ENCODE data around the gene EXD2. TPM values are rescaled to one million over a fixed set of nuclear protein-coding genes. Genes with fewer than 3 reads are reported as not detected.
"Not testable (repeated sequence)": the region's sequence is repeated elsewhere in the genome, so short reads cannot be mapped to it uniquely, and the experiment has no call there.

EXD2 gene
- total RNA-seq, 2 donors from 2014 or later, result 7.1 to 13.5 TPM

DNA sequence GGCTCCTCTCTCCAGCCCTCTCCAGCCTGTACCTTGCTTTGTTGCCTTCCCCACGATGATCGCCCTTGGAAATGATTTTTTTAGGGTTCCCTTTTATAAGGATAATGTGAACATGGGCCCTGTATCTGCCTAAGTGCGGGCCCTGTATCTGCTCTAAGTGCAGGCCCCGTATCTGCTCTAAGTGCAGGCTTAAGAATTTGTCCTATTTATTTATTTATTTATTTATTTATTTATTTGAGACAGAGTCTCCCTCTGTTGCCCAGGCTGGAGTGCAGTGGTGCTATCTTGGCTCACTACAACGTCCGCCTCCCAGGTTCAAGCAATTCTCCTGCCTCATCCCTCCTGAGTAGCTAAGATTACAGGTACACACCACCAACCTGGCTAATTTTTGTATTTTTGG lies 91.2 kb downstream of the EXD2 start:
- no peak for DNase-seq (ENCODE audit: low spot score in 2 of 2)
- H3K9me3 Mint-ChIP-seq, result no peaks in the 10 kb centered on the region
- no peaks in the 10 kb centered on the region for H3K36me3 Mint-ChIP-seq
- no peak overlapping the region for H3K27ac Mint-ChIP-seq
- no peak for ATAC-seq

DNA sequence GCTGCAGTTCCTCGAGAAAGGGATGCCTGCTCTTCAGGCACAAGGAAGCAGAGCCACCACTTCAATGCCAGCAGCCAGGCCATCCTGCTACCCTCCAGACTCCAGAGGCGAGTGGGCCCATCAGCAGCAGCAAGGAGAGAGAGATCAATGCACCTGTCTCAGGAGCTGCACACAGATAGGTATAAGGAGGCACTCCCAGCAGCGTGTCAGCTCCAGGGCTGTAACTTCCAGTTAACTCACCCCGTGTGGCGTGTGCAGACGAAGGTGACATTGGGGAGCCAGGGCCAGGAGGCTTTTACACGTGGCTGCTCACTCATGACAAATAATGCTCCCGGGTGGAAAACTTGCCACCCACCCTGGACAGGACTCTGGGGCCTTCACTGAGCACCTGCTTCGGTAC lies 92.9 kb downstream of the EXD2 start:
- H3K36me3 Mint-ChIP-seq, result no peaks in the 10 kb centered on the region
- ATAC-seq, result no peak
- DNase-seq (ENCODE audit: low spot score in 2 of 2), result peak in 1 of 2 donors; percentile 39
- no peak overlapping the region for H3K27ac Mint-ChIP-seq
- no peaks in the 10 kb centered on the region for H3K9me3 Mint-ChIP-seq

DNA sequence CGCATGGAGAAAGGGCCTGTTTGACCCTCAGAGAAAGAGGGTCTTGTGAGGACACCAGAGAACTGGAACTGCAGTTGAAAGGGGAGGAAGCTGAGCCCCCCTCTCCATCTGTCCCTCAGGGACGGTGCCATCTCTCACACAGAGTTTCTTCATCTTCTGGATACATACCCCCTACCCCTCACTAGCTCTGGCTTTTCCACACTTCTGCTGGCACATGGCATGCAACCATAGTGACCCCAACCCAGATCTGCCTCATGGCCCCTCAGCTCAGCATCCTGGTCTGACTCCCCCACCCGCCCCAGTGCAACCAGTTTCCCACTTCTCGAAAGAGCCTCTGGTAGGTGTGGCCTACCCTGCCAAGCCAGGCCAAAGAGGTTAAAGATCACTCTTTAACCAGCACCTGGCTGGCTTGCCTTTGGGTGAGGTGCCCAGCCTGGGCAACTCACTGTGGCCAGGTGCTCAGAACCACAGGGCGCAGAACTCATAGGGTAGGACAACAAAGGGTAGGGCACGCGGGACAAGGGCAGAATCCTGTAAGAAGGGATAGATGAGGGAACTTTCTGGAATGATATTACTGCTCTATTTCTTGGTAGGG lies 94.5 kb downstream of the EXD2 start:
- H3K36me3 Mint-ChIP-seq, result no peaks in the 10 kb centered on the region
- DNase-seq (ENCODE audit: low spot score in 2 of 2) (peak in 1 of 2 donors; percentile 25), ATAC-seq (no peak)
- H3K27ac Mint-ChIP-seq, result peak overlapping the region in 1 of 2 donors; percentile 69
- no peaks in the 10 kb centered on the region for H3K9me3 Mint-ChIP-seq

DNA sequence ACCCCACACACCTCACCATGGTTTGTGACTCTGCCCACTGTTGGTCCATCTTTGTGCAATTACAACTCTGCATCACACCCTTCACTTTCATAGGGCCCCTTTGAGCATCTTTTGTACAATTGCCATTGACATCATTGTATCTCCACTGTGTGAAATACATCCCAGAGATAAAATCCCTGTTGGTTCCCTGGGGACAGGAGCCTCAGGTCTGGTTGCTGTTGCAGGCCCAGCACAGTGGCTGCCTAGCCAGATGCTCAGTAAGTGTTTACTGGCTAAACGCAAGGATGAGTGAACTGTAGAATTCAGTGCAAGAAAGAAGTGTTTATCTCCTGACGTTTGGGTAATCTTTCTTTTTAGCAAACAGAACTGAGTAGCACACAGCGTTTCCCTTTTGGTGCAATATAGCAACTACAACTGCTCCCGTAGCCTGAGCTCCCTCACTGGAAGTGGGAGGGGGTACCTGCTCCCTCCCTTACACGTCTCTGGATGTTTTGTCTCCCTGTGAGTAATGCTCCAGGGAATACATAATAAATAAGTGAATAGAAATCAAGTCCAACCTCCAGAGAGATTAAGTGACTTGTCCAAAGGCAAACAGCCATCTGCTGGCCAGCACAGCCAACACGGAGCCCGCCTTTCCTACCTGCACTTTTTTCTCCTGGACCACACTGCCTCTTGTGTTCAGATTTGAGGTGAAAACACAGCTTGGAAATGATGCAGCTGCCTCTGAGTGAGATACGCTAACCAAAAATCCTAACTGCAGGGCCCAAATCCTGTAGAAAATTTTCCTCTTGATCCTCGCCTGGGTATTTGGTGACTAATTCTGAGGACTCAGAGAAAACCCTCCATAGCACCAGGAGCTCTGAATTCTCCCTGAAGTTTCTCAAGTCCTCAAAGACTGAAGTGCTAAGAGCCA lies 96.1 kb downstream of the EXD2 start:
- H3K9me3 Mint-ChIP-seq, result no peaks in the 10 kb centered on the region
- no peaks in the 10 kb centered on the region for H3K36me3 Mint-ChIP-seq
- ATAC-seq (no peak), DNase-seq (ENCODE audit: low spot score in 2 of 2) (peak in 1 of 2 donors; percentile 4)
- H3K27ac Mint-ChIP-seq, result no peak overlapping the region

DNA sequence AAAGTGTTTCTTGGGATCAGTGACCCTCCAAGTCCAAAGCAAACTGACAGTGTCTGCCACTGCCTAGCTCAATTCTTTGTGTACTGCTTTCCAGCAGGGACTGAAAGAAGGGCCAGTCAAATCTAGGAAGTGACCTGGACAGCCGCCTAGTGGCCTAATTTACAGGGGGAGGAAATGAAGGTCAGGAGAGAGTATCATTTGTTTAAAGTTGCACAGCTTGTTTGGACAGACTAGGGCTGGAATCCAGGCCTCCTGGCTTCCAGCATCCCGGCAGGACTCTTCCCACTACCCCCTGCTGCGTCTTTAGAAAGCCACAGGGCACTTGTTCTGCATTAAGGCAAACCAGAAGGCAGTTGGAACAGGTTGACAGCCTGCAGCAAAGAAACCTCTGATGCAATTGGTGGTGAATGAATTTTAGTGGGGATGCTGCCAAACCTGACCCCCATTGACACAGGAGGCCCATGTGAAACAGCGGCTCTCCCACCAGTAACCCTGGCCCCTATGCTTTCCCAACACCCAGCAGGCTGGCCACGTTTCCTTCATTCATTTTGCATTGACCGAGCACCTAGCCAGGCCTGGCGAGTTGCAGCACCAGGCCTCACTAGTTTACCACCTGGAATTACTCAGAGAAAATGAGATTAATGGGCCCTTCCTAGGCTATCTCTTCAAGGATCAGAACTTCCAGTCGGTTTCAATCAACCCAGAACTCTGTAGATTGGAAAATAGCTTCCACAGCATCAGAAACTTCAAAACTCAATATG lies 96.9 kb downstream of the EXD2 start:
- Mint-ChIP-seq H3K36me3 (no peaks in the 10 kb centered on the region), H3K9me3 (no peaks in the 10 kb centered on the region), H3K27ac (no peak overlapping the region)
- ATAC-seq, result no peak
- DNase-seq (ENCODE audit: low spot score in 2 of 2), result peak in 1 of 2 donors; percentile 9

DNA sequence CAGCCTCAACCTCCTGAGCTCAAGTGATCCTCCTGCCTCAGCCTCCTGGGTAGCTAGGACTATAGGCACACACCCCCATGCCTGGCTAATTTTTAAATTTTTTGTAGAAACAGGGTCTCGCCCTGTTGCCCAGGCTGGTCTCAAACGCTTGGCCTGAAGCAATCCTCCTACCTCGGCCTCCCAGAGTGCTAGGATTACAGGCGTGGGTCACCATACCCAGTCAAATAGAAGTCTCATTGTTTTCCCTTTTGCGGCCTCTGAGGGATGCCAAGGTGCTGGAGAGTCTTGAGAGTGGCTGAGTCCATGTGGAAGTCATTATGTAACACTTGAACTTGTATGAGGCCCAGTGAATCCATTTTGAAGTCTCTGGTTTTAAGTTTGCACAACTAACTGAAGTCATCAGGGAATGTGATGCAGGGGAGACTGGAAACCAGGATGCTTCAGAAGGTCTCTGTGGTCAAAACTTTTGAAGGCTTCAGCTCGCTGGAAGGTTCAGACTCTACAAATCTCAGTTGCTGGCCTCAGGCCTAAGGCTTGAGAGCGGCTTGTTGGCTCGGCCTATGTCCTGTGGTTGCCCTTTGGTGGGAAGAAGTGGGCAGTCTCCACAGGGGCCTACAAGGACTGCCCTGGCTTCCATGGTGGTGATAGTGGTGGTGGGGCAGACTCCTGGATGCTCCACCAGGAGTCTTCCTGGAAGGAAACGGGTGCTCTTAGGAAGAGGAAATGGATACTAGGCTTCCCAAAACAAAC lies 97.8 kb downstream of the EXD2 start:
- no peak for ATAC-seq

DNA sequence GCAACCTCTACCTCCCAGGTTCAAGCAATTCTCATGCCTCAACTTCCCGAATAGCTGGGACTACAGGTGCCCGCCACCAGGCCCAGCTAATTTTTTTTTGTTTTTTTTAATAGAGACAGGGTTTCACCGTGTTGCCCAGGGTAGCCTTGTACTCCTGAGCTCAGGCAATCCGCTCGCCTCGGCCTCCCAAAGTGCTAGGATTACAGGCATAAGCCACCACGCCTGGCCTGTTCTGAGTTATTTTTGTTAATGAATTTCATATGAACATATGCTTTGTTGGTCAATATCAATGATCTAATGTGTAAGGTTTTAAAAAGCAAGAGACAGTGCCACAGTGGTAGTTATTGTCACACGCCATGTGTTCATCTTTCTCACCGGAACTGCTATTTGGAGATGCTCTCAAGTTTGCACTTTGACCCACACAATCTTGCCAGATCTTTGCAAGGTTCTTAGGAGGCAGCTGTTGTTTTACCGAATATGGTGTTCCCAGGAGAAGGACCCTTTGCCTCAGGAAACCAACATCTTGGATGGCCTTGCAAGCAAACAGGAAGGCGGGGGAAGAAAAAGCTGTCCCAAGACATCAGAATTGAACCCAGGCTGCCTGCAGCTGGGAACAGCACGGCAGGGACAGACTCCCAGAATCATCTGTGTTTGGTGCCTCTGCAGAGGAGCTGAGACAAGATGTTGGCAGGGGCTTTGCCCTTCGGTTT lies 98.7 kb downstream of the EXD2 start:
- peak in 1 of 2 donors; percentile 23 for DNase-seq (ENCODE audit: low spot score in 2 of 2)
- ATAC-seq, result no peak
- Mint-ChIP-seq H3K9me3 (no peaks in the 10 kb centered on the region), H3K27ac (no peak overlapping the region), H3K36me3 (no peaks in the 10 kb centered on the region)

More for the DNA sequence above, 97.8 kb downstream of the EXD2 start:
- peak in 1 of 2 donors; percentile 7 for DNase-seq (ENCODE audit: low spot score in 2 of 2)
- H3K9me3 Mint-ChIP-seq, result no peaks in the 10 kb centered on the region
- H3K27ac Mint-ChIP-seq, result no peak overlapping the region
- H3K36me3 Mint-ChIP-seq, result no peaks in the 10 kb centered on the region

DNA sequence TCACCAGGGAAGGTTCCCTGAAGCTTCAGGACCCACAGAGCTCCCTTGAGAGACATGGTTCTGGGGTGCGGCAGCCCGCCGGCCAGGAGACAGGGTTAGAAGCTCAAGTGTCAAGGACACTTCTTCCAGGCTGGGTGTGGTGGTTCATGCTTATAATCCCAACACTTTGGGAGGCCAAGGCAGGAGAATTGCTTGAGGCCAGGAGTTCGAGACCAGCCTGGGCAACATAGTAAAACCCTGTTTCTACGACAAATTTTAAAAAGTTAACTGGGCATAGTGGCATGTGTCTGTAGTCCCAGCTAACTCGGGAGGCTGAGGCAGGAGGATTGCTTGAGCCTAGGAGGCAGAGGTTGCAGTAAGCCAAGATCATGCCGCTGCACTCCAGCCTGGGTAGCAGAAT lies 99.6 kb downstream of the EXD2 start:
- not testable (repeated sequence) for H3K27ac Mint-ChIP-seq, ATAC-seq, H3K36me3 Mint-ChIP-seq, H3K9me3 Mint-ChIP-seq
- DNase-seq (ENCODE audit: low spot score in 2 of 2), result peak in 1 of 2 donors; percentile 20

DNA sequence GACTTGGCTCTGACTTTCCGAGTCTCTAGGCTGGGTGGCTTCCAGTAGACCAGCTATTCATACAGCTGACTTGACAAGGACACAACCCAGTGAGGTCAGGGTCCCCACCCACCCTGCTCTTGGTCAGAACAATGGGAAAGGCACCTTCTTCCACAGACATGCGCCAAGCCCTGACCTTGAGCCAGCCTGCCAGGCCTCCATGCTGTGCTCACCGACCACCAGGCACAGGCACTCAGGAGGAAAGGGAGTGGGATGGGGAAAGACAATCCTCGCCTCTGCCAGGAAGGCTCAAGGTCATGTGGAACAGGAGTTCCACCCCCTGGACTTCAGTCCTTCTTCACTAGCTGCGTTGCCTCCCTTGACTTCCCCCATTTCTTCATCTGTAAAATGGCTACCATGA lies 100.1 kb downstream of the EXD2 start:
- Mint-ChIP-seq H3K9me3 (no peaks in the 10 kb centered on the region), H3K27ac (no peak overlapping the region), H3K36me3 (no peaks in the 10 kb centered on the region)
- ATAC-seq, result no peak
- DNase-seq (ENCODE audit: low spot score in 2 of 2), result peak in 1 of 2 donors; percentile 20

DNA sequence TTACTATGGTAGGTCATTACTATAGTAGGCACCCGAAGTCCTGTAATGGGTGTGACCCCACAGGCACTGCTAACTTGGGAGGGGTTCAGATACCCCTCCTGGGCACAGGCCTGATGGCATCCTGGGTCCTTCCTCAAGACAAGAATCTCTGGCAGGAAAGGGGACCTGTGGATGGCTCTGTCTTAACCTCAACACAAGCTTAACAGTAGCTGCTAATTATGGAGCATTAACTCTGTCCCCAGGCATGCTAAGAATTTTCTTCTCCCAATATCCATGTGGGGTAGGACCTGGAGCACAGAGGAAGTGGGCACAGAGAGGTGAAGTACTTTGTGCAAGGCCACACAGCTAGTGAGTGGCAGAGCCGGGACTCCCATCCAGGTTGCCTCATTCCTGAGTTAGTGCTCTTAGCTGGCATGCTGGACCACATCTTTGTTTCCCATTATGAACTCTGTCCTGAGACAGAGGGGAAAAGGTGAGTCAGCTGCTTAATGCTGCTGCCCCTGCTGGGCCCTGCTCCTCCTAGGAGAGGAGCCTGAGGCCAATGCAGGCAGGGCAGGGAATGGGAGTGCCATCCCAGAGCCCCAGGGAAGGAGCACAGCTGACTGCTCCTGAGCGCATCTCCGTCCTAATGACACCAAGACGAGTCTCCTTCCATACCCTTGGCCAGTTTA lies 100.7 kb downstream of the EXD2 start:
- Mint-ChIP-seq H3K27ac (no peak overlapping the region), H3K9me3 (no peaks in the 10 kb centered on the region), H3K36me3 (no peaks in the 10 kb centered on the region)
- DNase-seq (ENCODE audit: low spot score in 2 of 2), result peak in 1 of 2 donors; percentile 23
- ATAC-seq, result no peak

Other genes starting within 250 kb of the EXD2 start
- gene ACTN1, start 212.2 kb upstream of the EXD2 start, total RNA-seq, result 100 to 1,000 TPM; 106 to 120 TPM
- gene DCAF5, start 38.4 kb upstream of the EXD2 start, total RNA-seq, result 10 to 100 TPM; 37.2 to 41.5 TPM
- gene GALNT16, start 68.7 kb downstream of the EXD2 start, total RNA-seq, result under 1 TPM in 1 of 2 donors, not detected in 1; 0.12 TPM
- 100 to 1,000 TPM; 296 to 371 TPM for gene ERH, start 206.8 kb downstream of the EXD2 start, total RNA-seq
- gene SLC39A9, start 207.2 kb downstream of the EXD2 start, total RNA-seq, result 10 to 100 TPM; 48.1 to 52.4 TPM

Measured in activated naive CD4-positive, alpha-beta T cell treated with anti-CD3 and anti-CD28 coated beads, Interleukin-2, amount 50 U/mL, for 72 hours (primary cell).